ENCODE data around the gene EML2. TPM values are rescaled to one million over a fixed set of nuclear protein-coding genes. Genes with fewer than 3 reads are reported as not detected.

The EML2 gene
- total RNA-seq, 4 donors from 2014 or later = 3.0 to 6.7 (median 4.8) TPM

DNA sequence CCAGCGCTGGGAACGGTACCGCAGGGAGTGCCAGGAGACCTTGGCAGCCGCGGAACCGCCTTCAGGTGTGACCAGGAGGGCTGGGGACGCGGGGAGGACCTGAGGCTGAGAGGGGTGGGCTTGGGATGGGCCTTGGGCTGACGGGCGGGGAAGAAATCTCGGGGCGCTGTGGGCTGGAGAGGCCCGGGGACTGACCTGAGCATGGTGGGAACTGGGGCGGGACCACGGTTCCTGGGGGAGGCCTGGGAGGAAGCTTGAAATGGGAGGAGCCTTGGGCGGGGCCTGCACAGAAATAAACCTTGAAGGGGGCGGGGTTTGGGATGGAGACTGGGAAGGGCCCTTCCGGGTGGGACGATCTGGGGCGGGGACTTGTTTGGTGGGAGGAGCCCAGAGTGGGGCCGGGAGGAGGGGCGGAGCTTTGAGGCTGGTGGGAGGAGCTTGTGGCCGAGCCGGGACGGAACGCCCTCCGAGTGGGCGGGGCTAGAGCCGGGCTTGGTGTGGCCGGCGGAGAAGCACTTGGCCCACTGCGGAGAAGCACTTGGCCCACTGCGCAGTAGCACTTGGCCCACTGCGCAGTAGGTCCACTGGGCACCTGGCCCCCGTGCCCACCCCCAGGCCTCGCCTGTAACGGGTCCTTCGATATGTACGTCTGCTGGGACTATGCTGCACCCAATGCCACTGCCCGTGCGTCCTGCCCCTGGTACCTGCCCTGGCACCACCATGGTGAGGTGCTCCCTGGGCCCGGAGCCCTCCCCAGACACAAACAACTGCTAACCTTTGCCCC lies 31.7 kb upstream of the EML2 start:
- no peaks in the 10 kb centered on the region for H3K9me3 ChIP-seq
- peaks cover 64 to 78% (median 68%) of the 10 kb centered on the region in 3 donors for H3K27me3 ChIP-seq
- in situ Hi-C loops (cut with MboI; ENCODE audit: low sequenced_read_pairs in 4 of 4) = loop anchor here in 1 of 4 donors (25.0 kb wide), 1 partner anchor 134 kb away; no protein-coding TSS in a partner anchor
- ATAC-seq (peak in 1 of 2 donors; percentile 53), DNase-seq (peak in 1 of 2 donors; percentile 37)
- H3K27ac ChIP-seq = no peak overlapping the region
- intact Hi-C loops (cut with DNase I; ENCODE audit: low total_unique reads) = no loop called here
- peaks cover 6 to 15% of the 10 kb centered on the region in 2 donors for H3K4me1 ChIP-seq
- peak overlapping the region in 2 of 4 donors; percentile 10 for H3K4me3 ChIP-seq
- TF ChIP-seq, protein P1, sequence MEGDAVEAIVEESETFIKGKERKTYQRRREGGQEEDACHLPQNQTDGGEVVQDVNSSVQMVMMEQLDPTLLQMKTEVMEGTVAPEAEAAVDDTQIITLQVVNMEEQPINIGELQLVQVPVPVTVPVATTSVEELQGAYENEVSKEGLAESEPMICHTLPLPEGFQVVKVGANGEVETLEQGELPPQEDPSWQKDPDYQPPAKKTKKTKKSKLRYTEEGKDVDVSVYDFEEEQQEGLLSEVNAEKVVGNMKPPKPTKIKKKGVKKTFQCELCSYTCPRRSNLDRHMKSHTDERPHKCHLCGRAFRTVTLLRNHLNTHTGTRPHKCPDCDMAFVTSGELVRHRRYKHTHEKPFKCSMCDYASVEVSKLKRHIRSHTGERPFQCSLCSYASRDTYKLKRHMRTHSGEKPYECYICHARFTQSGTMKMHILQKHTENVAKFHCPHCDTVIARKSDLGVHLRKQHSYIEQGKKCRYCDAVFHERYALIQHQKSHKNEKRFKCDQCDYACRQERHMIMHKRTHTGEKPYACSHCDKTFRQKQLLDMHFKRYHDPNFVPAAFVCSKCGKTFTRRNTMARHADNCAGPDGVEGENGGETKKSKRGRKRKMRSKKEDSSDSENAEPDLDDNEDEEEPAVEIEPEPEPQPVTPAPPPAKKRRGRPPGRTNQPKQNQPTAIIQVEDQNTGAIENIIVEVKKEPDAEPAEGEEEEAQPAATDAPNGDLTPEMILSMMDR (IDR thresholded peaks at IDR 0.05 in 4 of 5, conservative IDR thresholded peaks at IDR 0.05 in 1 of 5) = no peak
- H3K36me3 ChIP-seq = no peaks in the 10 kb centered on the region

DNA sequence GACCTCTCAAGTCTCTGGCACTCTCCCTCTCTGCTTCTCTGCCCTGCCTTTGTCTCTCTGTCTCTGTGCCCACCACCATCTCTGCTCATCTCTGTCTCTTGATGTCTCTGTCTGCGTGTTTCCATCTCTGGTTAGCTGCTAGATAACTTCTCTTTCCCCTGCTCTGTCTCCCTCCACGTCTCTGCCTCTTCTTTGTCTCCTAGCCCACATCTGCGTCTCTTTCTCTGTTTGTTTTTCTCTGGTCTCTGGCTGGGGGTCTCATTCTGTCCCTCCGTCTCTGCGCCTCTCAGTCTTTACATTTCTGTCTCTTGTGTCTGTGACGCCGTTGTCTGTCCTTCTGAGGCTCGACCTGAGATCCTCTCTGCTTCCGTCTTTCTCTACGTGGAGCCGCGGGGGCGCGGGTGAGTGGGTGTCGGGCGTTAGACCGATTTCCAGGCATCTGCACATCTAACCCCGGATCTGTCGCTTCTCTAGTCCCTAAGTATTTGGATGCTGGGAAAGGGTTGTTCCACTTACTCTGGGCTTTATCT lies 29.2 kb upstream of the EML2 start:
- intact Hi-C loops (cut with DNase I; ENCODE audit: low total_unique reads) (no loop called here), in situ Hi-C loops (cut with MboI; ENCODE audit: low sequenced_read_pairs in 4 of 4) (loop anchor here in 1 of 4 donors (25.0 kb wide), 1 partner anchor 131 kb away; no protein-coding TSS in a partner anchor)
- H3K9me3 ChIP-seq = no peaks in the 10 kb centered on the region
- no peak overlapping the region for H3K27ac ChIP-seq
- peaks cover 75 to 85% (median 79%) of the 10 kb centered on the region in 3 donors for H3K27me3 ChIP-seq
- H3K4me3 ChIP-seq = peak overlapping the region in 3 of 4 donors; percentile 2 to 34 (median 30)
- H3K36me3 ChIP-seq = no peaks in the 10 kb centered on the region
- H3K4me1 ChIP-seq = peaks cover 6 to 15% of the 10 kb centered on the region in 2 donors
- TF ChIP-seq, protein P1 (IDR thresholded peaks at IDR 0.05 in 4 of 5, conservative IDR thresholded peaks at IDR 0.05 in 1 of 5) = no peak
- no peak for TF ChIP-seq POLR2A (IDR thresholded peaks at IDR 0.05)
- DNase-seq (no peak), ATAC-seq (no peak)

DNA sequence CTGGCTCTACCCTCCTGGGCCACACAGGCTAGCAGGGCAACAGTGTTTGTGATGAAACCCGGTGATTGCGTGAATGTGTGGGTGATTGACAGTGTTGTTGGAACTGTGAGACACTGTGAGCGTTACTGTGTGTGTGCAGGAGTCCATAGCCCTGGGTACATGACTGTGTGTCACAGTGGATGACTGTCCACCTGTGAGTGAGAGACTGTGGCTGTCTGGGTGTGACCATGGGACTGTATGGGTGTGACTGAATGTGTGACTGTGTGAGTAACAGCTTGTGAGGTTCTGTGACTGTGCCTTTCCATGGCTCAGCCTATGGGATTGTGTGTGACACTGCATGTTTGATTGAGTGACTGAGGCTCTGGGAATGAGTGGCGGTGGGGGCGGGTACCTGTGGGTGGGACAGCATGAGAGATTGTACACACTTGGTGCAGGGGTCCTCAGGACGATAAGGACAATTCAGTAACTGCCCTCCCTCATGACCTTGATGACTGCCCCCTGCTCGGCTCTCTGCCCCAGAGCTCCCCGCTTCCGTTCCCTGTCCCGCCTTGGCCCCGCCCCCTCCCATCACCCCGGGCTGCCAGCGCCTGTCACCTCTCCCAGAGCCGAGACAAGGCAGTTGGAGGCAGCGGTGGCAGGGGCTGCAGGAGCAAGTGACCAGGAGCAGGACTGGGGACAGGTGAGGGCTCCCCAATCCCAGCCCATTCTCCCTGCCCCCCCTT lies 28.6 kb upstream of the EML2 start, which contains the start of gene GIPR:
GIPR (plus strand) TSS at position 602 of the 722 bp plus-strand sequence. CDS start 1,300 bp downstream, outside the sequence.
- no peak within 1 kb of the TSS for H3K27ac ChIP-seq

DNA sequence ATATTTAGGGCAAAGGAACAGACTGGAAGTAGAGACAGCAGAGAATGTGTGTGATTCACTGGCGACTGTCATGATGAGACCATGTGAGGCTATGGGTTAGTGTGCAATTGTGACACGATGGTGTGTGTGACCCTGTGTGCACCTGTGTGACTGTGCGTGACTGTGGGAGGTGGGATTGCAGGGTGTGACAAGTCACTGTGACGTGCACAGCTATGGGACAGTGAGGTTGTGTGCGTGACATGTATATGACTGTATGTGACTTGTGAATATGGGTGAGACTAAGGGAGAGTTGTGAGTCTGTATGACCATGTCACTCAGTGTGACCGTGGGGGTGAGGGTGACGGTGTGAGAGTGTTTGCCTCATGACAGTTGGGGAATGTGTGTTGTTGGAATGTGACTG lies 25.4 kb upstream of the EML2 start:
- Histone ChIP-seq H3K27me3 (peaks cover 48 to 60% (median 53%) of the 10 kb centered on the region in 3 donors), H3K36me3 (no peaks in the 10 kb centered on the region), H3K9me3 (no peaks in the 10 kb centered on the region), H3K27ac (no peak overlapping the region), H3K4me1 (peaks cover 6 to 15% of the 10 kb centered on the region in 2 donors), H3K4me3 (no peak overlapping the region)
- intact Hi-C loops (cut with DNase I; ENCODE audit: low total_unique reads) (no loop called here), in situ Hi-C loops (cut with MboI; ENCODE audit: low sequenced_read_pairs in 4 of 4) (loop anchor here in 1 of 4 donors (25.0 kb wide), 1 partner anchor 127 kb away; no protein-coding TSS in a partner anchor)
- ATAC-seq = no peak
- no peak for DNase-seq
- TF ChIP-seq, protein P1 (IDR thresholded peaks at IDR 0.05 in 4 of 5, conservative IDR thresholded peaks at IDR 0.05 in 1 of 5) = no peak
- no peak for TF ChIP-seq POLR2A (IDR thresholded peaks at IDR 0.05)

More for the DNA sequence above, 28.6 kb upstream of the EML2 start, which contains the start of gene GIPR:
- DNase-seq (no peak), ATAC-seq (no peak)
- Histone ChIP-seq H3K4me3 (peak within 1 kb of the TSS; percentile 2 to 34 (median 26)), H3K27me3 (peaks cover 75 to 85% (median 76%) of the 10 kb centered on the region in 3 donors), H3K9me3 (no peaks in the 10 kb centered on the region), H3K4me1 (peaks cover 6 to 15% of the 10 kb centered on the region in 2 donors), H3K36me3 (no peaks in the 10 kb centered on the region)
- intact Hi-C loops (cut with DNase I; ENCODE audit: low total_unique reads) (no loop called here), in situ Hi-C loops (cut with MboI; ENCODE audit: low sequenced_read_pairs in 4 of 4) (loop anchor here in 1 of 4 donors (25.0 kb wide), 1 partner anchor 130 kb away; no protein-coding TSS in a partner anchor)
- TF ChIP-seq POLR2A (IDR thresholded peaks at IDR 0.05) = no peak
- TF ChIP-seq, protein P1 (IDR thresholded peaks at IDR 0.05 in 4 of 5, conservative IDR thresholded peaks at IDR 0.05 in 1 of 5) = no peak
